Effector CD8-positive, alpha-beta T cell (primary cell): ENCODE results near the gene SERPINA3.

ENCODE experiments used
- DNase-seq: peaks from one replicate; lab custom pipeline; 2025; lab: John Stamatoyannopoulos, UW

The SERPINA3 gene

GRCh38 chr14:94655169-94655710 is 43.0 kb downstream of the SERPINA3 start:
- no peak for DNase-seq

GRCh38 chr14:94656043-94656442 is 43.9 kb downstream of the SERPINA3 start:
- no peak for DNase-seq

DNA sequence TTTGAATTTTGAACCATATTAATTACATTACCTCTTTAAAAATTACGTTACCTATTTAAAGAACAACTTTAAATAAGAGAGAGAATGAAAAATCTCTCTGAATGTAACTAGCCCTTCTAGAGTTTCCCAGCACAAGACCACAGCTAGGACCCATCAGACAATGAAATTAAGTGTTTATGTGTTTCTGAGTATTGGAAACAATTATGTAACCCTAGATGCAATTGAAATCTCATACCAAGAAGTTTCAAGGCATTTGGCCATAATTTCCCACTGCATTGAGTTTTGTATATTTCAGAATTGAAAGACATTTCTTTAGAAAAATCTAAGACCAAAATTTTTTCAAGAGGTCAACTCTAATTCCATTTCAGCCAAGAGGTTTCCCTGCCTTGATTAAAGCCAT is 47.1 kb downstream of the SERPINA3 start:
- DNase-seq = no peak

- no peak for DNase-seq
Measured at GRCh38 chr14:94659901-94660300, 47.7 kb downstream of the SERPINA3 start.

DNA sequence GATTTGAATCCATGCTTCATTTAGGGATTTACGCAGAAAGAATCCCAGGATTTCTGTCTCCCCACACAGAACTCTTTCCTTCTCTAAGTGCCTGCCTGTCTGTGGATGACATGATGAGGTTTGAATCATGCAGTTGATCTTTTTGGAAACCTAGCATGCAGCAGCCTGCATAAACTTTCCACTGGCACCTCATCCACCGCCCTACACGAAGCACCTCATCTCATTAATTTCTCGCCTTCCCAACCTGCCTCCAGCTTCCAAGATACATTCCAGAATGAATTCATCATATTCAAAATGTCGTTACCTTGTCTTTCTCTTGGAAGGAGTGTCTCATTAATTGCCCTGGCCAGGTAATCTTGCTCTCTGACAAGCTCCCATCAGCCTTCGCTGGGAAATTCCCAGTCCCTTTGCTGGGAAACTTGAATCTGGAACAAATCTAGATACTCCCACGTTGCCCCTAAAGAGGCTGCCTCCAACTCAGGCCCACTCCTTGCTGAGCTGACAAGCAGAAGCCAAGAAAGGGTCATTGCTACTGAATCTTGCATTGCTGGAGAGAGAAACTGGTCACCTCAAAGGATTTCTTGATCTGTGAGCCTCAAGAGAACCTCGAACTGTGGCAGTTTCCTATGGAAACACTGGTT is 48.2 kb downstream of the SERPINA3 start:
- no peak for DNase-seq

GRCh38 chr14:94663538-94663937 is 51.3 kb downstream of the SERPINA3 start:
- DNase-seq = no peak

DNA sequence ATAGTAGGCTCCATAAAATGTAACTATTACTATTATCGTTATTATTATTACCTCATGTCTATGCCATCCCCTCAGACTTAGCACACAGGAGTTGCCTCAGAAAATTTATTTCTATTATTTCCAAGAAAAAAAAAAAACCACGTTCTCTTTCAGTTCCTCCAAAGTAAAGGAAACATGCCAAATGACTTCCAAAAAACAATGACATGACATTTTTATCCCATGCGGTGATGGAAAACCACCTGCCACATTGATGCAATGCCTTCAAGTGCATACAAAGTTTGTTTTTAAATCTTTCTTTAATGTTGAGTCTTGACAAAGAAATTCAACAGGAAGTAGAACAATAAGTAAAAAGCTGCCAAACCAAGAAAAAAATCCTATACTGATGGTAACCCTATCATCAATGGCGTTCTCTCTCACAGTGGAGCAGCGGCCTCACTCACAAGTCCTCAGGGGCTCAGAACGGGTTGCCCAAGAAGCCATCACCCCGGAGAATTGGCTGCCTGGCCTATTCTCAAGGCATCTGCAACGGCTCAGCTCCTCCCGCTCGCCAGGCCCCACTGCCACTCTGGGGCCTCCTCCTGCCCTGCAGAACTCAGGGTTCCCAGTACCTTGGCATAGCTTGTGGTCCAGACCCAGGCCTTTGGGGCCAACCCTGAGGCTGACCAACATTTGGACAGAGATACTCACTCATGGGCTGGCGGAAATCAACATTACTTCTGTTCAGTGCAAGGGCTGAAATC is 51.9 kb downstream of the SERPINA3 start:
- DNase-seq = no peak

DNA sequence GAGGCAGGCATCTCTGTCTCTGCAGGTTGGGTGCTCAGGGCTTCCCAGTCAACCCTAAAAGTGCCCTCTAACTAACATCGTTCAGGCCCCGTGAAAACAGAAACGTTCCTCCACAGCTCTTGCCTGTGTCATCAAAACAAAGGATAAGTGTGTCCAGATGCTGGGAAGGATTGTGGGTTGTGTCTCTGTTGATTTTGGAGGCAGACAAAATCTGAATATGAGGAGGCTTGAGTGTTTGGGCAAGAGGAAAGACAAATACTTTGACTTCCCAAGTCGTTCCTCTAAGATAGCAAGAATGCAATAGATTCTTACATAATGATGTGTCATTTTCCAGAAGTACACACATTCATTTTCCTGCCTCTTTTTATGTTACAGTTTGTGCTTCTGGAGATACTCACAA is 52.9 kb downstream of the SERPINA3 start:
- no peak for DNase-seq

- DNase-seq = no peak
Measured at GRCh38 chr14:94665544-94665943, 53.4 kb downstream of the SERPINA3 start.

- DNase-seq = no peak
Measured at GRCh38 chr14:94670692-94671285, 58.6 kb downstream of the SERPINA3 start.

DNA sequence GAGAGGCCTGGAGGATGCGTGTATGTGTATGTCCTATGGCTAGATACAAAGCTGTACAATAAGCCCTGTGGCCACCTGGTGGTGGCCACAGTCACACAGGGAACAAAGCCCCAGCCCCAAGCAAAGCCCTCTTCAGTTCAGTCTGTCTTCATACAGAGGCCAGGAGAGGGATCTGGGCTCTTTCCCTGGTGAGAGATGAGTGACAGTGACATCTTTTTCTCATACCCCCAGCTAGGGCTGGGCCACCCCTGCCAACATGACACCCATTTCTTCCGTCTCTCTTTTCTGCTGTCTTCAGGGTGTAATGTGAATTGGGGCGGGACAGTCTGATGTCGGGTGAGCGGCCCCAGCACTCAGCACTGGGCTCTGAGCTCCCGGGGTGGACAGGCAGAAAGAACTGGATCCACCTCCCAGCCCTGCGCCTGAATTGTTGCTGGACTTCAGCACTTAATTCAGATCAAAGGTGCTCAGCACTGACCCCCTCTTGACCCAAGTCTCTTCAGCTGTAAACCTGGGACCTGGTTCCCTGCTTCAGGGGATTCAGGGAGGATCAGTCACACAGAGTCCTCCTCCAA is 59.8 kb downstream of the SERPINA3 start:
- DNase-seq = no peak

DNA sequence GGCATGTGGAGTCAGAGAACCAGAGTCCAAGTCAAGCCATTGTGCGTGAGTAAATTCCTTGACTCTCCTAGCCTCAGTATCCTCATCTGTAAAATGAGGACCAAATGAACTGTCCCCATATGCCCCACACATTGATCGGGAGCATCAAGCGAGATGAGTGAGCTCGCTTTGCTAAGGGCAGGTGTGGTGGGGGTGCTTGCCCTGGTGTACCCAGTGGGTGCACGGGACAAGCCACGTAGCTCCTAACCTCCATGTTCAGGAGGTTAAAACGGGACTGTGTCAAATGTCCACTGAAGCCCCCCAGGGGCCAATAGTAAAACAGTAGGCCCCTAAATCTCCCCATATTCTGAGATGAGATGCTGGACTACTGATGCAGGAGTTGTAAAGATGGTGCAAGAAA is 60.9 kb downstream of the SERPINA3 start:
- no peak for DNase-seq
